Esophagus squamous epithelium (tissue), 4 donors: ENCODE data around the gene THOC5.
"Not testable (repeated sequence)": the region's sequence is repeated elsewhere in the genome, so short reads cannot be mapped to it uniquely, and the experiment has no call there.

Experiments
- CTCF ChIP-seq, 6 experiments: fragments of 450-650 bp in 4 of 6; fragments of 200-600 bp in 2 of 6; sonication (generic) in 2 of 6; IDR thresholded peaks; one replicate each; pipeline ENCODE4 v1.5.1; 2016 to 2019; ENCODE audit warnings: antibody characterized with exemption in 6 of 6, mild to moderate bottlenecking in 4 of 6, moderate library complexity in 4 of 6
- POLR2A ChIP-seq, 4 donors: fragments of 450-650 bp; IDR thresholded peaks; one replicate each; pipeline ENCODE4 v1.6.1; 2017; ENCODE audit warnings: antibody characterized with exemption in 4 of 4, mild to moderate bottlenecking in 4 of 4, moderate library complexity in 3 of 4

- TF ChIP-seq CTCF, POLR2A (IDR thresholded peaks at IDR 0.05): not testable (repeated sequence)
Measured at GRCh38 chr22:29552357-29552756, 1.2 kb downstream of the THOC5 start.
